ENCODE results near the gene CCDC197. TPM values are rescaled to one million over a fixed set of nuclear protein-coding genes. Genes with fewer than 3 reads are reported as not detected.
A peak's percentile ranks its signal among the peaks of the same experiment; 100 is the strongest.

The CCDC197 gene
- total RNA-seq, 1 donor from 2014 or later: not detected

GRCh38 chr14:94000267-94000666 is 3.2 kb downstream of the CCDC197 start:
- TF ChIP-seq CTCF (conservative IDR thresholded peaks at IDR 0.05; ENCODE audit: low read depth, low read length): no peak
- no peak for DNase-seq (ENCODE audit: low read depth)
- H3K4me3 ChIP-seq (ENCODE audit: low read depth, low read length): no peak overlapping the region

- no peak for TF ChIP-seq CTCF (conservative IDR thresholded peaks at IDR 0.05; ENCODE audit: low read depth, low read length)
- H3K4me3 ChIP-seq (ENCODE audit: low read depth, low read length): no peak overlapping the region
These were observed 3.9 kb downstream of the CCDC197 start for GRCh38 chr14:94001016-94001415.

GRCh38 chr14:94001501-94002396 is 4.6 kb downstream of the CCDC197 start:
- TF ChIP-seq CTCF (conservative IDR thresholded peaks at IDR 0.05; ENCODE audit: low read depth, low read length): peak; percentile 96
- no peak overlapping the region for H3K4me3 ChIP-seq (ENCODE audit: low read depth, low read length)
- DNase-seq (ENCODE audit: low read depth): no peak

More at GRCh38 chr14:94001016-94001415, 3.9 kb downstream of the CCDC197 start:
- DNase-seq (ENCODE audit: low read depth): no peak

- no peak overlapping the region for H3K4me3 ChIP-seq (ENCODE audit: low read depth, low read length)
- no peak for DNase-seq (ENCODE audit: low read depth)
- no peak for TF ChIP-seq CTCF (conservative IDR thresholded peaks at IDR 0.05; ENCODE audit: low read depth, low read length)
These were observed 6.3 kb downstream of the CCDC197 start for GRCh38 chr14:94003397-94003796.

GRCh38 chr14:94004015-94004414 is 6.9 kb downstream of the CCDC197 start:
- no peak for TF ChIP-seq CTCF (conservative IDR thresholded peaks at IDR 0.05; ENCODE audit: low read depth, low read length)
- H3K4me3 ChIP-seq (ENCODE audit: low read depth, low read length): no peak overlapping the region
- DNase-seq (ENCODE audit: low read depth): no peak

- TF ChIP-seq CTCF (conservative IDR thresholded peaks at IDR 0.05; ENCODE audit: low read depth, low read length): peak; percentile 53
- no peak for DNase-seq (ENCODE audit: low read depth)
- H3K4me3 ChIP-seq (ENCODE audit: low read depth, low read length): no peak overlapping the region
These were observed 8.4 kb downstream of the CCDC197 start for GRCh38 chr14:94005324-94006073.
